Epithelial cell of proximal tubule (primary cell): ENCODE measurements around the gene INPP5K. TPM values are rescaled to one million over a fixed set of nuclear protein-coding genes. Genes with fewer than 3 reads are reported as not detected.

Experiments
- DNase-seq: peaks from one replicate; pipeline ENCODE4 v3.0.0-alpha.2; 2011; ENCODE audit warnings: low read depth
- H3K4me3 ChIP-seq: 2 replicates; pipeline ENCODE4 v1.5.1; 2011; ENCODE audit warnings: low read depth, mild to moderate bottlenecking, low read length
- total RNA-seq: library from RNA; depleted of rRNA; stranded (reverse); fragments of >200 nt; gene quantifications from 2 replicates; pipeline ENCODE4 v1.2.3, GENCODE V29; 2015
- TF ChIP-seq, protein P1 (sequence below): conservative IDR thresholded peaks from 2 replicates; pipeline ENCODE4 v1.5.1; 2012; ENCODE audit warnings: low read depth, mild to moderate bottlenecking, low read length

Gene INPP5K
- total RNA-seq, 1 donor from 2014 or later = 10.7 TPM

DNA sequence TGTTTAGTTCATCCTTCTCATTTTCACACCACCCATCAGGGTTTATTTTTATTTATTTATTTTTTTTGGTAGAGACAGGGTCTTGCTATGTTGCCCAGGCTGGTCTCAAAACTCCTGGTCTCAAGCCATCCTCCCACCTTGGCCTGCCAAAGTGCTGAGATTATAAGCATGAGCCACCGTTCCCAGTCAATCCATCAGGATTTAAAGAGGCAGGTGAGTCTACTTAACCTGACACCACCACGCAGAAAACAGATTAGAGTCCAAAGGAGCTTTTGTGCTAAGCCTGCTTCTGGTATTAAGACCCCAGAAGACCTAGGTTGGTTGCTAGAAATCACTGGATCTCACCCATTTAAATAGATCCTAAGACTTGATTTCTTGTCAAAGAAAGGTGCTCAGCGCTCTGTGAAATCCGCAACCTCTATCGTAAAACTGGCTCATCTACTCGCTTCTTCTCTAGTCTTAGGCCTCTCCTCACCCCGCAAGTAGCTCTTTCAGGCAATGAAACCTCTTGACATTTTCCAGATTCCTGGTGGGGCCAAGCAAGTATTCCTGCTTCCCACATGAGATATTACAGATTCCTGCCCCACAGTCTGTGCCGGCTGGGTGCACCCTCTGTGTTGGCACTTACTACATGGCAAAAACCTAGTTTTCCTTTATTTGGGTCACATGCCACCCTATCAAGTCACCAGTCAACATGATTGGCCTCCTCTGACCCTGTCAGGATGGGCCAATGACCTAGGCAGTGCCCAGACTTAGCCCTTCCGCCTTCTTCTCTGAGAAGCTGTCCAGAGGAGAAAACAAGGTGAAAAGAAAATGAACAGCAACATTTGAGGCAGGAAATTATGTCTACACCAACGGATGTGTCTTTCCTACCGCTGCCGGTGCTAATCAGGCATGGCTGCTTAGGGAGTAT lies 37.2 kb upstream of the INPP5K start:
- no peak for DNase-seq
- TF ChIP-seq, protein P1, sequence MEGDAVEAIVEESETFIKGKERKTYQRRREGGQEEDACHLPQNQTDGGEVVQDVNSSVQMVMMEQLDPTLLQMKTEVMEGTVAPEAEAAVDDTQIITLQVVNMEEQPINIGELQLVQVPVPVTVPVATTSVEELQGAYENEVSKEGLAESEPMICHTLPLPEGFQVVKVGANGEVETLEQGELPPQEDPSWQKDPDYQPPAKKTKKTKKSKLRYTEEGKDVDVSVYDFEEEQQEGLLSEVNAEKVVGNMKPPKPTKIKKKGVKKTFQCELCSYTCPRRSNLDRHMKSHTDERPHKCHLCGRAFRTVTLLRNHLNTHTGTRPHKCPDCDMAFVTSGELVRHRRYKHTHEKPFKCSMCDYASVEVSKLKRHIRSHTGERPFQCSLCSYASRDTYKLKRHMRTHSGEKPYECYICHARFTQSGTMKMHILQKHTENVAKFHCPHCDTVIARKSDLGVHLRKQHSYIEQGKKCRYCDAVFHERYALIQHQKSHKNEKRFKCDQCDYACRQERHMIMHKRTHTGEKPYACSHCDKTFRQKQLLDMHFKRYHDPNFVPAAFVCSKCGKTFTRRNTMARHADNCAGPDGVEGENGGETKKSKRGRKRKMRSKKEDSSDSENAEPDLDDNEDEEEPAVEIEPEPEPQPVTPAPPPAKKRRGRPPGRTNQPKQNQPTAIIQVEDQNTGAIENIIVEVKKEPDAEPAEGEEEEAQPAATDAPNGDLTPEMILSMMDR = no peak
- no peak overlapping the region for H3K4me3 ChIP-seq

DNA sequence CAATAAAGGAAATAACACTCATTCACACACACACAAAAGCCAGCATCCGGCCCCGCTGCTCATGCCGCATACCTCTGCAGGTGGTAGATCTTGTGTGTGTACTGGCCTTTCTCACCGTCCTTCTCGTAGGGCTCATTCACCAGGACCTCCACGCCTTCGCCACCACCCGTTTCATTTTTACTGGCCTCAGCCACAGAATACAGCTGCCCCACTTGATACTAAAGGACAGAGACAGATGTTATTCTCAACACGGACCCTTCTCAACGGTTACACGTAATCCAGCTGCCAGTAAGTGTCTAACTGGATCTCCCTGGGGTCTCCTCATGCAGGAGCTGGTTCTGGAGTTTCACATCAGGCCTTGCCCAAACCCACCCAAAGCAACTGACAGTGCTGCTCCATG lies 36.5 kb upstream of the INPP5K start:
- H3K4me3 ChIP-seq = no peak overlapping the region
- TF ChIP-seq, protein P1 = no peak
- no peak for DNase-seq

DNA sequence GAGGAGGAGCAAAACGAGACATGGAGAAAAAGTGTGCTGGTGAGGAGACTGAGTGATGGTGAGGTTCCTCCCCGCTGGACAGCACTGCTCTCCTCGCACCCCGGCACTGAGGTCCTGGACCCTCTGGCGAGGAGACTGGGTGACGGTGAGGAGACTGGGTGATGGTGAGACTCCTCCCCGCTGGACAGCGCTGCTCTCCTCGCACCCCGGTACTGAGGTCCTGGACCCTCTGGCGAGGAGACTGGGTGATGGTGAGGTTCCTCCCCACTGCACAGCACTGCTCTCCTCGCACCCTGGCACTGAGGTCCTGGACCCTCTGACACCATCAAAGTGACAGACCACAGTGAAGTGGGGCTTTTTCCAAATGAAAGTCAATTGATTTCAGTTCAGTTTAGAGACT lies 35.3 kb upstream of the INPP5K start:
- TF ChIP-seq, protein P1 = no peak
- DNase-seq = no peak
- no peak overlapping the region for H3K4me3 ChIP-seq

DNA sequence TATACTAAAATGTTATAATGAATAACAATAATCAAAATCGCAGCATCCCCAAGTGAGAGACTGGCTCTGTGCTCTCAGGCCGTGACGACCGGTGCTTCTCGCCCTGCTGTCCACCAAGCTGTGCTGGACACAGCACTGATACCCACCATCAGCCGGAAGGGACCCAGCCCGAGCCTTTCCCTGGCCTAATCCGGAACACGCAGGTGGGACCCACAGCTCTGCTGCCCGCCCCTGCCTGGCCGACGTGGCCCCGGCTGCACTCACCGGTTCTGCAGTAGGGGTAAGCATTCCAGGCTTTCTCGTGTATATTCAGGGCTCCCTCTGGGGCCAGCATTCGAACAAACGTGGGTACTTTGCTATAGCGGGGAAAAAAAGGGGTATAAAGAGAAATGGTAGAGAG lies 31.6 kb upstream of the INPP5K start:
- H3K4me3 ChIP-seq = no peak overlapping the region
- DNase-seq = no peak
- TF ChIP-seq, protein P1 = no peak

DNA sequence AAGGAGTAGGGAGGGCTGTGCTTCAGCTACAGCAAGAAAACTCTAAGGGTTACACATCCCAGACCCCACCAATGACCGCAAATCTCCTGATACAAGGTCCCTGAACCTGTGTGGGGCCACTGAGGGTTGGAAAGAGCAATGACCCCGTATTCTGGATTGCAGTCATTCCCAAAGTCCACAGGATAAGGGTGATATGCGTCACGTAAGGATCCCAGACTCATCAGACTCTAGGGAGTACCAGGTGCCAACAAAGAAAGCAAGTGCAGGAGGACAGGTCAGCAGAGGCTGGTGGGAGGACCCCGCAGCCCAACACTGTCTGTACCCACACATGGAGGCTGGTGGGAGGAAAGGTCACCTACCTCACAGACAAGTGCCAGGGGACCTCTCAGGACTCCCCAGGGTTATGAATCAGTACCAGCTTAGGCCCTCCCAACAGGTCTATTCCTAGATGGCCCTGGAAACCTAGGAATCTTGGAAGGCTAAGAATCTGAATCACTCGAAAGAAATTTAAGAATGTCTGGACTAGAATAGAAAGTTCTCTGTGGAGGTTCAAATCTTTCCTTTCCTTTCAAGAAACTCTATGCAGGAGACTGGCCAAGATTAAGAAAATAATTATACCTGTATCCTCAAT lies 30.0 kb upstream of the INPP5K start:
- DNase-seq = no peak
- TF ChIP-seq, protein P1 = no peak
- H3K4me3 ChIP-seq = no peak overlapping the region

DNA sequence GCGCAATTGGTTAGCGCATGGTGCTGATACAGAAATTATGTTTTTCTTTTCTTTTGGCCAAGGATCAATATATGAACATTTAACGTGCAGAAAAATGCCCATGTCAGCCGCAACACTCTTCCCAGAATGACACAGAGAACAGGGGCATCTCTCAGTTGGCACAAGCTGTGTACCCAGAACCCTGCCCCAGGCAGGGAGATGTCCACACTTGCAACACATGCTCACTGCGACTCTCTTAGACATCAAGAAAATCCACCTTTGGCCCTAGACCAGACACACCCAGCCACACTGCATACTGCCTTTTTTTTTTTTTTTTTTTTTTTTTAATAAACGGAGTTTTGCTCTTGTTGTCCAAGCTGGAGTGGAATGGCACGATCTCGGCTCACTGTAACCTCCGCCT lies 29.2 kb upstream of the INPP5K start:
- TF ChIP-seq, protein P1 = no peak
- no peak overlapping the region for H3K4me3 ChIP-seq
- no peak for DNase-seq
